ENCODE data around the gene STK32B.

The STK32B gene

GRCh38 chr4:5387457-5387856, 336.2 kb downstream of the STK32B start:
- Histone ChIP-seq H3K23ac (ENCODE audit: low read length) (no peak overlapping the region), H2BK5ac (ENCODE audit: low read depth, low read length, poor library complexity) (no peak overlapping the region), H3K36me3 (ENCODE audit: control insufficient read depth in 1 of 2, insufficient read depth in 2 of 2, low read length in 2 of 2) (no peaks in the 10 kb centered on the region), H3K4me3 (ENCODE audit: low read depth, low read length) (no peak overlapping the region), H4K12ac (ENCODE audit: low read depth, low read length) (no peak overlapping the region), H3K27me3 (ENCODE audit: insufficient read depth, low read length) (no peaks in the 10 kb centered on the region), H4K8ac (ENCODE audit: low read depth, low read length) (no peak overlapping the region), H2AFZ (ENCODE audit: insufficient read depth, low read length, poor library complexity) (no peak overlapping the region), H3K4ac (ENCODE audit: low read depth, low read length) (no peak overlapping the region), H2AK5ac (ENCODE audit: low read length) (no peak overlapping the region), H3K79me1 (ENCODE audit: low read length) (no peaks in the 10 kb centered on the region), H4K91ac (ENCODE audit: low read depth, low read length) (no peak overlapping the region), H3K14ac (ENCODE audit: low read length) (no peak overlapping the region), H3K4me1 (ENCODE audit: control insufficient read depth in 1 of 2, insufficient read depth in 2 of 2, low read length in 2 of 2) (no peaks in the 10 kb centered on the region), H2BK120ac (ENCODE audit: insufficient read depth, low read length, poor library complexity) (no peak overlapping the region), H3K27ac (ENCODE audit: low read depth, low read length) (no peak overlapping the region), H3K18ac (ENCODE audit: low read length) (no peak overlapping the region), H3K79me2 (ENCODE audit: control insufficient read depth, insufficient read depth, low read length, poor library complexity) (no peaks in the 10 kb centered on the region), H2BK12ac (ENCODE audit: low read length) (no peak overlapping the region), H3K9me3 (ENCODE audit: insufficient read depth, low read depth, low read length) (peaks cover 4% of the 10 kb centered on the region), H3K9ac (ENCODE audit: low read length) (no peak overlapping the region), H3K4me2 (ENCODE audit: low read length) (no peak overlapping the region)
- no CpG with 5 or more reads among the region's 7 CpGs for WGBS (ENCODE audit: extremely low coverage, insufficient coverage, insufficient read length)
- DNase-seq, result no peak

- H3K4me2 ChIP-seq (ENCODE audit: low read length), result no peak overlapping the region
- WGBS (ENCODE audit: extremely low coverage, insufficient coverage, insufficient read length), result no CpG with 5 or more reads among the region's 3 CpGs
- H3K4me3 ChIP-seq (ENCODE audit: low read depth, low read length), result no peak overlapping the region
- no peak overlapping the region for H3K18ac ChIP-seq (ENCODE audit: low read length)
- no peak overlapping the region for H2BK5ac ChIP-seq (ENCODE audit: low read depth, low read length, poor library complexity)
- H3K27me3 ChIP-seq (ENCODE audit: insufficient read depth, low read length), result no peaks in the 10 kb centered on the region
- no peaks in the 10 kb centered on the region for H3K4me1 ChIP-seq (ENCODE audit: control insufficient read depth in 1 of 2, insufficient read depth in 2 of 2, low read length in 2 of 2)
- H3K9ac ChIP-seq (ENCODE audit: low read length), result no peak overlapping the region
- no peak overlapping the region for H2AFZ ChIP-seq (ENCODE audit: insufficient read depth, low read length, poor library complexity)
- H3K79me2 ChIP-seq (ENCODE audit: control insufficient read depth, insufficient read depth, low read length, poor library complexity), result no peaks in the 10 kb centered on the region
- no peak overlapping the region for H4K91ac ChIP-seq (ENCODE audit: low read depth, low read length)
- DNase-seq, result no peak
- peaks cover 4% of the 10 kb centered on the region for H3K9me3 ChIP-seq (ENCODE audit: insufficient read depth, low read depth, low read length)
- no peak overlapping the region for H2BK12ac ChIP-seq (ENCODE audit: low read length)
- no peaks in the 10 kb centered on the region for H3K36me3 ChIP-seq (ENCODE audit: control insufficient read depth in 1 of 2, insufficient read depth in 2 of 2, low read length in 2 of 2)
- H2AK5ac ChIP-seq (ENCODE audit: low read length), result no peak overlapping the region
- no peak overlapping the region for H3K23ac ChIP-seq (ENCODE audit: low read length)
- H3K14ac ChIP-seq (ENCODE audit: low read length), result no peak overlapping the region
- H4K8ac ChIP-seq (ENCODE audit: low read depth, low read length), result no peak overlapping the region
- no peak overlapping the region for H3K27ac ChIP-seq (ENCODE audit: low read depth, low read length)
- H3K4ac ChIP-seq (ENCODE audit: low read depth, low read length), result no peak overlapping the region
- H2BK120ac ChIP-seq (ENCODE audit: insufficient read depth, low read length, poor library complexity), result no peak overlapping the region
- no peaks in the 10 kb centered on the region for H3K79me1 ChIP-seq (ENCODE audit: low read length)
- no peak overlapping the region for H4K12ac ChIP-seq (ENCODE audit: low read depth, low read length)
Measured at GRCh38 chr4:5389756-5390310, 338.6 kb downstream of the STK32B start.

- no peak overlapping the region for H2BK5ac ChIP-seq (ENCODE audit: low read depth, low read length, poor library complexity)
- no peak overlapping the region for H3K23ac ChIP-seq (ENCODE audit: low read length)
- no peak overlapping the region for H2BK12ac ChIP-seq (ENCODE audit: low read length)
- H4K12ac ChIP-seq (ENCODE audit: low read depth, low read length), result no peak overlapping the region
- no peak overlapping the region for H3K14ac ChIP-seq (ENCODE audit: low read length)
- H3K4ac ChIP-seq (ENCODE audit: low read depth, low read length), result no peak overlapping the region
- no peaks in the 10 kb centered on the region for H3K79me2 ChIP-seq (ENCODE audit: control insufficient read depth, insufficient read depth, low read length, poor library complexity)
- no peak for DNase-seq
- H3K27ac ChIP-seq (ENCODE audit: low read depth, low read length), result no peak overlapping the region
- peaks cover 4% of the 10 kb centered on the region for H3K9me3 ChIP-seq (ENCODE audit: insufficient read depth, low read depth, low read length)
- no peaks in the 10 kb centered on the region for H3K27me3 ChIP-seq (ENCODE audit: insufficient read depth, low read length)
- H3K4me2 ChIP-seq (ENCODE audit: low read length), result no peak overlapping the region
- no peak overlapping the region for H3K9ac ChIP-seq (ENCODE audit: low read length)
- H3K4me1 ChIP-seq (ENCODE audit: control insufficient read depth in 1 of 2, insufficient read depth in 2 of 2, low read length in 2 of 2), result no peaks in the 10 kb centered on the region
- no peak overlapping the region for H3K18ac ChIP-seq (ENCODE audit: low read length)
- no peak overlapping the region for H3K4me3 ChIP-seq (ENCODE audit: low read depth, low read length)
- no peaks in the 10 kb centered on the region for H3K79me1 ChIP-seq (ENCODE audit: low read length)
- H4K8ac ChIP-seq (ENCODE audit: low read depth, low read length), result no peak overlapping the region
- no peak overlapping the region for H2AK5ac ChIP-seq (ENCODE audit: low read length)
- WGBS (ENCODE audit: extremely low coverage, insufficient coverage, insufficient read length), result no CpG with 5 or more reads among the region's 4 CpGs
- H4K91ac ChIP-seq (ENCODE audit: low read depth, low read length), result no peak overlapping the region
- no peak overlapping the region for H2AFZ ChIP-seq (ENCODE audit: insufficient read depth, low read length, poor library complexity)
- no peaks in the 10 kb centered on the region for H3K36me3 ChIP-seq (ENCODE audit: control insufficient read depth in 1 of 2, insufficient read depth in 2 of 2, low read length in 2 of 2)
- no peak overlapping the region for H2BK120ac ChIP-seq (ENCODE audit: insufficient read depth, low read length, poor library complexity)
Measured at GRCh38 chr4:5391492-5391891, 340.2 kb downstream of the STK32B start.

- Histone ChIP-seq H4K12ac (ENCODE audit: low read depth, low read length) (no peak overlapping the region), H3K27ac (ENCODE audit: low read depth, low read length) (no peak overlapping the region), H2AK5ac (ENCODE audit: low read length) (no peak overlapping the region), H3K9ac (ENCODE audit: low read length) (no peak overlapping the region), H3K4ac (ENCODE audit: low read depth, low read length) (no peak overlapping the region), H3K18ac (ENCODE audit: low read length) (no peak overlapping the region), H4K8ac (ENCODE audit: low read depth, low read length) (no peak overlapping the region), H3K79me1 (ENCODE audit: low read length) (no peaks in the 10 kb centered on the region), H3K36me3 (ENCODE audit: control insufficient read depth in 1 of 2, insufficient read depth in 2 of 2, low read length in 2 of 2) (no peaks in the 10 kb centered on the region), H2BK12ac (ENCODE audit: low read length) (no peak overlapping the region), H3K27me3 (ENCODE audit: insufficient read depth, low read length) (no peaks in the 10 kb centered on the region), H2AFZ (ENCODE audit: insufficient read depth, low read length, poor library complexity) (no peak overlapping the region), H3K14ac (ENCODE audit: low read length) (no peak overlapping the region), H4K91ac (ENCODE audit: low read depth, low read length) (no peak overlapping the region), H3K4me3 (ENCODE audit: low read depth, low read length) (no peak overlapping the region), H3K9me3 (ENCODE audit: insufficient read depth, low read depth, low read length) (no peaks in the 10 kb centered on the region), H3K79me2 (ENCODE audit: control insufficient read depth, insufficient read depth, low read length, poor library complexity) (no peaks in the 10 kb centered on the region), H3K4me1 (ENCODE audit: control insufficient read depth in 1 of 2, insufficient read depth in 2 of 2, low read length in 2 of 2) (no peaks in the 10 kb centered on the region), H2BK5ac (ENCODE audit: low read depth, low read length, poor library complexity) (no peak overlapping the region), H3K4me2 (ENCODE audit: low read length) (no peak overlapping the region), H3K23ac (ENCODE audit: low read length) (no peak overlapping the region), H2BK120ac (ENCODE audit: insufficient read depth, low read length, poor library complexity) (no peak overlapping the region)
- no CpG with 5 or more reads among the region's 12 CpGs for WGBS (ENCODE audit: extremely low coverage, insufficient coverage, insufficient read length)
- DNase-seq, result no peak
Measured at GRCh38 chr4:5393911-5394513, 342.7 kb downstream of the STK32B start.
